H1 (cell line): ENCODE measurements around the gene CEP68. TPM values are rescaled to one million over a fixed set of nuclear protein-coding genes. Genes with fewer than 3 reads are reported as not detected.

Source experiments
- CTCF ChIA-PET: fragments of 300-600 bp; sonication (Branson Sonifier 250); formaldehyde crosslinking; loops from one replicate; lab custom pipeline; 2021; ENCODE audit not compliant: partially characterized antibody; lab: Charles Lee
- POLR2A ChIA-PET: fragments of 300-600 bp; sonication (Branson Sonifier 250); formaldehyde crosslinking; loops from one replicate; lab custom pipeline; 2021; ENCODE audit warnings: inconsistent platforms; ENCODE audit not compliant: partially characterized antibody; lab: Charles Lee
- DNase-seq, 2 experiments: peaks; one replicate each; pipeline versions ENCODE4 v3.0.0 to v3.0.0-alpha.2; 2010 to 2022; ENCODE audit warnings: low spot score in 2 of 2, low read depth in 1 of 2, mixed read lengths in 1 of 2
- FAIRE-seq: peaks from 2 replicates; lab custom pipeline; 2011; peaks lifted over from hg19 to GRCh38; lab: Jason Lieb, UNC
- H2AFZ ChIP-seq: 2 replicates; pipeline ENCODE4 v1.8.1; 2012; ENCODE audit warnings: low read length, inconsistent platforms
- H2AK5ac ChIP-seq: 2 replicates; pipeline ENCODE4 v1.6.1; 2013; ENCODE audit warnings: low read depth, low read length
- H2BK120ac ChIP-seq: replicated peaks from 2 replicates; pipeline ENCODE3; 2013; ENCODE audit warnings: low read depth, low read length, inconsistent platforms
- H2BK12ac ChIP-seq: 2 replicates; pipeline ENCODE4 v1.6.1; 2013; ENCODE audit warnings: low read depth, low read length
- H2BK15ac ChIP-seq: 2 replicates; pipeline ENCODE4 v1.6.1; 2013; ENCODE audit warnings: low read length
- H2BK20ac ChIP-seq: 2 replicates; pipeline ENCODE4 v1.6.1; 2013; ENCODE audit warnings: low read length
- H2BK5ac ChIP-seq: 2 replicates; pipeline ENCODE4 v1.6.1; 2013; ENCODE audit warnings: low read depth, low read length
- H3K14ac ChIP-seq: 2 replicates; pipeline ENCODE4 v1.6.1; 2013; ENCODE audit warnings: inconsistent platforms; ENCODE audit not compliant: insufficient read length
- H3K18ac ChIP-seq: 2 replicates; pipeline ENCODE4 v1.6.1; 2013; ENCODE audit warnings: low read length; ENCODE audit errors: extremely low read depth
- H3K23ac ChIP-seq: 2 replicates; pipeline ENCODE4 v1.6.1; 2013; ENCODE audit warnings: inconsistent platforms; ENCODE audit not compliant: insufficient read length
- H3K23me2 ChIP-seq: 2 replicates; pipeline ENCODE4 v1.6.1; 2013; ENCODE audit warnings: low read depth, low read length
- H3K27ac ChIP-seq: 2 replicates; pipeline ENCODE4 v1.6.1; 2011; ENCODE audit warnings: low read depth, low read length, inconsistent platforms
- H3K27me3 ChIP-seq, 4 experiments: replicated peaks in 1 of 4; 1 replicate in 1 of 4; 2 replicates in 3 of 4; pipeline versions ENCODE4 v1.6.1 to v1.8.1; 2011 to 2013; ENCODE audit warnings: low read length in 3 of 4, mild to moderate bottlenecking in 3 of 4, inconsistent platforms in 2 of 4, mixed read lengths in 2 of 4, moderate library complexity in 1 of 4; ENCODE audit not compliant: control insufficient read depth in 3 of 4, insufficient read depth in 3 of 4; ENCODE audit errors: extremely low read depth in 1 of 4
- H3K36me3 ChIP-seq, 4 experiments: 2 replicates each; pipeline versions ENCODE4 v1.6.1 to v1.8.1; 2011 to 2013; ENCODE audit warnings: mild to moderate bottlenecking in 4 of 4, low read length in 3 of 4, moderate library complexity in 2 of 4, control low read depth in 1 of 4, inconsistent platforms in 1 of 4; ENCODE audit not compliant: insufficient read depth in 4 of 4, control insufficient read depth in 2 of 4
- H3K4ac ChIP-seq: replicated peaks from 2 replicates; pipeline ENCODE3; 2013; ENCODE audit warnings: low read length, low read depth, mixed read lengths, inconsistent platforms; ENCODE audit not compliant: insufficient read length
- H3K4me1 ChIP-seq, 4 experiments: replicated peaks in 1 of 4; 1 replicate in 1 of 4; 2 replicates in 3 of 4; pipeline versions ENCODE4 v1.6.1 to v1.8.1; 2011 to 2013; ENCODE audit warnings: low read length in 3 of 4, inconsistent platforms in 2 of 4, mixed read lengths in 1 of 4; ENCODE audit not compliant: insufficient read depth in 4 of 4, control insufficient read depth in 3 of 4
- H3K4me2 ChIP-seq, 2 experiments: 2 replicates each; pipeline versions ENCODE4 v1.6.1 to v1.8.1; 2011 to 2013; ENCODE audit warnings: low read depth in 2 of 2, low read length in 2 of 2, control low read depth in 1 of 2, inconsistent platforms in 1 of 2, mild to moderate bottlenecking in 1 of 2; ENCODE audit not compliant: insufficient read depth in 1 of 2
- H3K4me3 ChIP-seq, 4 experiments: fragments of 200-600, 300-600 bp in 1 of 4; sonication (generic), shearing (Covaris generic), sonication (Bioruptor Twin) in 1 of 4; 2 replicates each; pipeline versions ENCODE4 v1.5.1 to v1.8.1; 2011 to 2016; ENCODE audit warnings: low read length in 4 of 4, low read depth in 3 of 4, control low read depth in 2 of 4, inconsistent platforms in 2 of 4, mild to moderate bottlenecking in 2 of 4, mixed read lengths in 1 of 4, moderate library complexity in 1 of 4; ENCODE audit not compliant: insufficient read depth in 2 of 4; ENCODE audit errors: extremely low read depth in 1 of 4
- H3K56ac ChIP-seq: replicated peaks from 2 replicates; pipeline ENCODE3; 2013; ENCODE audit warnings: low read depth, mild to moderate bottlenecking, mixed read lengths, low read length, inconsistent platforms; ENCODE audit not compliant: insufficient read length
- H3K79me1 ChIP-seq: 2 replicates; pipeline ENCODE4 v1.6.1; 2013; ENCODE audit warnings: low read depth, low read length, control low read depth
- H3K79me2 ChIP-seq, 2 experiments: 2 replicates each; pipeline versions ENCODE4 v1.6.1 to v1.8.1; 2012 to 2013; ENCODE audit warnings: low read length in 2 of 2, mild to moderate bottlenecking in 2 of 2, inconsistent platforms in 1 of 2; ENCODE audit not compliant: insufficient read depth in 2 of 2, control insufficient read depth in 1 of 2
- H3K9ac ChIP-seq, 4 experiments: replicated peaks in 1 of 4; 1 replicate in 1 of 4; 2 replicates in 3 of 4; pipeline versions ENCODE4 v1.6.1 to v1.8.1; 2011 to 2013; ENCODE audit warnings: low read depth in 3 of 4, low read length in 3 of 4, control low read depth in 2 of 4, mild to moderate bottlenecking in 2 of 4, moderate library complexity in 2 of 4, inconsistent platforms in 1 of 4; ENCODE audit errors: extremely low read depth in 1 of 4
- H3K9me3 ChIP-seq, 2 experiments: 2 replicates each; pipeline versions ENCODE4 v1.6.1 to v1.8.1; 2012 to 2013; ENCODE audit warnings: mild to moderate bottlenecking in 2 of 2, moderate library complexity in 2 of 2, control low read depth in 1 of 2, inconsistent platforms in 1 of 2, low read depth in 1 of 2, low read length in 1 of 2, mixed read lengths in 1 of 2; ENCODE audit not compliant: insufficient read depth in 2 of 2
- H4K20me1 ChIP-seq, 2 experiments: replicated peaks in 1 of 2; 2 replicates each; pipeline versions ENCODE3 to v1.8.1; 2011 to 2013; ENCODE audit warnings: inconsistent platforms in 2 of 2, low read length in 2 of 2, mild to moderate bottlenecking in 1 of 2; ENCODE audit not compliant: insufficient read depth in 2 of 2, control insufficient read depth in 1 of 2
- H4K5ac ChIP-seq: 2 replicates; pipeline ENCODE4 v1.6.1; 2013; ENCODE audit warnings: low read length, low read depth, mixed read lengths, inconsistent platforms; ENCODE audit not compliant: insufficient read length
- H4K8ac ChIP-seq: 2 replicates; pipeline ENCODE4 v1.8.0; 2013; ENCODE audit warnings: mild to moderate bottlenecking, moderate library complexity, low read length, inconsistent platforms; ENCODE audit not compliant: insufficient read depth; ENCODE audit errors: extremely low read depth
- H4K91ac ChIP-seq: replicated peaks from 2 replicates; pipeline ENCODE3; 2013; ENCODE audit warnings: low read length, mixed read lengths, inconsistent platforms; ENCODE audit not compliant: insufficient read length
- EP300 ChIP-seq, 2 experiments: IDR thresholded peaks; 1 replicate in 1 of 2; 2 replicates in 1 of 2; pipeline ENCODE4 v1.6.1; 2011 to 2012; ENCODE audit warnings: low read depth in 2 of 2, low read length in 2 of 2, mild to moderate bottlenecking in 2 of 2, borderline replicate concordance in 1 of 2, inconsistent platforms in 1 of 2, moderate library complexity in 1 of 2
- GTF2F1 ChIP-seq: IDR thresholded peaks from 2 replicates; pipeline ENCODE4 v1.6.1; 2012; ENCODE audit warnings: low read depth, low read length, improper control_type of control experiment, borderline replicate concordance
- MAFK ChIP-seq: IDR thresholded peaks from 2 replicates; pipeline ENCODE4 v1.6.1; 2012; ENCODE audit warnings: low read depth, mild to moderate bottlenecking, improper control_type of control experiment, low read length
- RBBP5 ChIP-seq: IDR thresholded peaks from 2 replicates; pipeline ENCODE4 v1.7.1; 2012; ENCODE audit warnings: low read depth, mild to moderate bottlenecking, inconsistent platforms, low read length, moderate library complexity, borderline replicate concordance
- SAP30 ChIP-seq: fragments of 300-600 bp; sonication (generic); IDR thresholded peaks from 2 replicates; pipeline ENCODE4 v1.7.1; 2012; ENCODE audit warnings: low read length, moderate library complexity, mild to moderate bottlenecking, inconsistent platforms; ENCODE audit not compliant: insufficient read depth, insufficient replicate concordance
- TCF12 ChIP-seq: IDR thresholded peaks from 2 replicates; pipeline ENCODE4 v1.6.1; 2011; ENCODE audit warnings: low read depth, mild to moderate bottlenecking, low read length
- WGBS, 2 experiments: shearing (Covaris generic) in 1 of 2; methylation state at CpG; one replicate each; pipeline versions ENCODE4 v1.1.6 to v1.1.7; 2013 to 2015; ENCODE audit warnings: low lambda C conversion rate in 2 of 2, mixed read lengths in 2 of 2, inconsistent platforms in 1 of 2, low coverage in 1 of 2, missing lambda C conversion rate in 1 of 2; ENCODE audit not compliant: insufficient replicate concordance in 2 of 2, insufficient coverage in 1 of 2, insufficient read length in 1 of 2; ENCODE audit errors: extremely low coverage in 1 of 2, missing lambda C conversion rate in 1 of 2; 5-methylcytosine and 5-hydroxymethylcytosine counted together
- polyA plus RNA-seq, 7 experiments: library from polyadenylated mRNA; depleted of rRNA in 3 of 7; stranded (reverse) in 5 of 7; unstranded in 2 of 7; fragments of >200 nt in 5 of 7; fragments of 200-250 nt in 2 of 7; gene quantifications; 1 replicate in 5 of 7; 2 replicates in 1 of 7; 4 replicates in 1 of 7; pipeline versions ENCODE4 v1.2.1 to v1.2.3, GENCODE V29; 2011 to 2013; ENCODE audit warnings: missing spikeins in 2 of 7, mixed read lengths in 2 of 7
- total RNA-seq: library from RNA; stranded (reverse); fragmentation: NEBNext Ultra II Directional; extraction: Animal tissue kit (Norgen Biotek cat#: 25700); gene quantifications from 2 replicates; pipeline ENCODE4 v1.2.1, GENCODE V29; 2021
- TF ChIP-seq, protein P1 (sequence below): IDR thresholded peaks from 2 replicates; pipeline ENCODE4 v1.6.1; 2011; ENCODE audit warnings: low read depth, mild to moderate bottlenecking, low read length; ENCODE audit not compliant: insufficient read depth

Gene CEP68
- total and polyA plus RNA-seq, 2 of the 8 experiments (the other 6 are each of a cell fraction or from before 2014, with no cell fraction given): 23.2 to 24.7 TPM

DNA sequence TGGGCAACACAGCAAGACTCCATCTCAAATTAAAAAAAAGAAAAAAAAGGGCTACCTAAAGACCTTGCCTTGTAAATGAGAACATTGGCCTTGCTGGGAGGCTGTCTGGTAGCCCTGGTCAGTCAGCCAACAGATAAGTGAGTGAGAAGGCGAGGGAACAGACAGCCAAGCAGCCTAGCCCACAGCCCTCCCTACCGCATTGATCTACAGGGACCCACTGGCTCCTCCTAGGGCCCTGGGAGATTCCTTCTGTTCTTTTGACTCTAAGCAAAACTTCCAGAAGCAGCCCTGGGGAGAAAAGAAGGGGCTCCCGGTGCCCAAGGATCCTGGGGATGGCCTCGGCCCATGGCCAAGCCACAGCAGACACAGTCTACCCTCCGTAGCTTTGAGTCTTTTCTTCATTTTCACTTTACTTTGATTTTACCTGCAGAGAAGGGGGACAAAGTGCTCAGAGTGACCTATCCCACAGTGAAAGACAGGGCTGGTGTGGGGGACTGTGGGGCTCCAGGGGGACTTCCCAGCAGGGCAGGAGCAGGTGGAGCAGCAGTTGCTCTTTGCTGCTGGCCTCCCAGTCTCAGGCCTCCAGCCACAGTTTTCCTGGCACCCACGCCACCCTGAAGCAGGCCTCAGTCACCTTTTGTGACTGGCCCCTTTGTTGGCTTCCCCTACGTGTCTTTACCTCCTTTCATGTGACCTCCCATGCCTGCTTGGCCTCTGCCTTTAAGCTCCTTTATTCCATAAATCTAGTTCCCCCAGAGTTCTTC, 5.1 kb downstream of the CEP68 start:
- Histone ChIP-seq H3K27ac (no peak overlapping the region), H3K14ac (no peak overlapping the region), H4K8ac (no peak overlapping the region), H2AK5ac (no peak overlapping the region), H4K20me1 (peaks cover 14 to 23% of the 10 kb centered on the region in 2 experiments), H3K79me1 (peaks cover 15% of the 10 kb centered on the region), H2BK120ac (no peak overlapping the region), H2BK15ac (no peak overlapping the region), H3K23ac (no peak overlapping the region), H2BK20ac (no peak overlapping the region), H3K23me2 (peaks cover 4% of the 10 kb centered on the region), H2BK5ac (no peak overlapping the region), H3K18ac (no peak overlapping the region), H3K56ac (no peak overlapping the region), H3K4me3 (no peak overlapping the region), H3K4ac (no peak overlapping the region), H3K4me1 (peaks cover 0 to 5% (median 2%) of the 10 kb centered on the region in 4 experiments; a peak in 3 of 7 replicates), H2AFZ (no peak overlapping the region), H3K9me3 (no peaks in the 10 kb centered on the region), H4K91ac (no peak overlapping the region), H3K4me2 (no peak overlapping the region), H3K27me3 (no peaks in the 10 kb centered on the region), H3K79me2 (peaks cover 12 to 87% of the 10 kb centered on the region in 2 experiments), H4K5ac (no peak overlapping the region), H2BK12ac (no peak overlapping the region), H3K9ac (no peak overlapping the region), H3K36me3 (no peaks in the 10 kb centered on the region; a peak in 1 of 8 replicates)
- DNase-seq: no peak
- ChIA-PET POLR2A (interaction anchor here (1.3 to 8.1 kb wide), 2 partner anchors 15 to 16 kb away, joined by 4 to 84 read pairs; no protein-coding TSS in a partner anchor), CTCF (interaction anchor here (0.9 to 1.4 kb wide), 3 partner anchors 15 to 79 kb away, joined by 3 read pairs; no protein-coding TSS in a partner anchor)
- WGBS, 2 experiments: 75% methylated on average over 6 of the region's 7 CpGs; no CpG with 5 or more reads in 1 of the 2 experiments
- FAIRE-seq: no peak
- TF ChIP-seq SAP30 (no peak), GTF2F1 (no peak), EP300 (IDR thresholded peaks at IDR 0.05; ENCODE audit: borderline replicate concordance in 1 of 2, low read depth in 2 of 2, low read length in 2 of 2) (no peak), MAFK (no peak), RBBP5 (no peak), TCF12 (no peak)
- TF ChIP-seq, protein P1, sequence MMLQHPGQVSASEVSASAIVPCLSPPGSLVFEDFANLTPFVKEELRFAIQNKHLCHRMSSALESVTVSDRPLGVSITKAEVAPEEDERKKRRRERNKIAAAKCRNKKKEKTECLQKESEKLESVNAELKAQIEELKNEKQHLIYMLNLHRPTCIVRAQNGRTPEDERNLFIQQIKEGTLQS: no peak
